Cardiac fibroblast (primary cell): ENCODE measurements around the gene RAPGEF1.

ENCODE experiments used
- DNase-seq, 2 donors: peaks; one replicate each; pipeline versions ENCODE4 v3.0.0 to v3.0.0-alpha.2; 2010; ENCODE audit warnings: low read depth in 2 of 2
- H3K4me3 ChIP-seq, 2 donors: replicated peaks in 1 of 2; 1 replicate in 1 of 2; 2 replicates in 1 of 2; pipeline ENCODE4 v1.5.1; 2011; ENCODE audit warnings: low read depth in 2 of 2, low read length in 2 of 2, mild to moderate bottlenecking in 2 of 2, moderate library complexity in 1 of 2
- TF ChIP-seq, protein P1 (sequence below): IDR thresholded peaks from one replicate; pipeline ENCODE4 v1.5.1; 2011; ENCODE audit warnings: low read depth, mild to moderate bottlenecking, low read length, inconsistent platforms

Gene RAPGEF1

DNA sequence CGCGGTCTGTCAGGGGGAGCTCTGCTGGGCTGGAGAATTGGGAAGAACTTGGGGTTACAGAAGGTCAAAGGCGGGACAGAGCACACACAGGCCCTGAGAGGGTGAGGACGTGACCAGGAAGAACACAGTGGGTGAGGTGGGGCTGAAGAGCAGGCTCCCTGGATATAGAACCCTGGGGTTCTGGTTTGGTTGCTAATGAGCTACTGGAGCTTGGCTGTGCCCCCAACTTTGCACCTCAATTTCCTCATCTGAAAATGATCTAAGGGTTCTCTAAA lies 110.7 kb downstream of the RAPGEF1 start:
- no peak for DNase-seq
- no peak overlapping the region for H3K4me3 ChIP-seq
- TF ChIP-seq, protein P1, sequence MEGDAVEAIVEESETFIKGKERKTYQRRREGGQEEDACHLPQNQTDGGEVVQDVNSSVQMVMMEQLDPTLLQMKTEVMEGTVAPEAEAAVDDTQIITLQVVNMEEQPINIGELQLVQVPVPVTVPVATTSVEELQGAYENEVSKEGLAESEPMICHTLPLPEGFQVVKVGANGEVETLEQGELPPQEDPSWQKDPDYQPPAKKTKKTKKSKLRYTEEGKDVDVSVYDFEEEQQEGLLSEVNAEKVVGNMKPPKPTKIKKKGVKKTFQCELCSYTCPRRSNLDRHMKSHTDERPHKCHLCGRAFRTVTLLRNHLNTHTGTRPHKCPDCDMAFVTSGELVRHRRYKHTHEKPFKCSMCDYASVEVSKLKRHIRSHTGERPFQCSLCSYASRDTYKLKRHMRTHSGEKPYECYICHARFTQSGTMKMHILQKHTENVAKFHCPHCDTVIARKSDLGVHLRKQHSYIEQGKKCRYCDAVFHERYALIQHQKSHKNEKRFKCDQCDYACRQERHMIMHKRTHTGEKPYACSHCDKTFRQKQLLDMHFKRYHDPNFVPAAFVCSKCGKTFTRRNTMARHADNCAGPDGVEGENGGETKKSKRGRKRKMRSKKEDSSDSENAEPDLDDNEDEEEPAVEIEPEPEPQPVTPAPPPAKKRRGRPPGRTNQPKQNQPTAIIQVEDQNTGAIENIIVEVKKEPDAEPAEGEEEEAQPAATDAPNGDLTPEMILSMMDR = no peak

DNA sequence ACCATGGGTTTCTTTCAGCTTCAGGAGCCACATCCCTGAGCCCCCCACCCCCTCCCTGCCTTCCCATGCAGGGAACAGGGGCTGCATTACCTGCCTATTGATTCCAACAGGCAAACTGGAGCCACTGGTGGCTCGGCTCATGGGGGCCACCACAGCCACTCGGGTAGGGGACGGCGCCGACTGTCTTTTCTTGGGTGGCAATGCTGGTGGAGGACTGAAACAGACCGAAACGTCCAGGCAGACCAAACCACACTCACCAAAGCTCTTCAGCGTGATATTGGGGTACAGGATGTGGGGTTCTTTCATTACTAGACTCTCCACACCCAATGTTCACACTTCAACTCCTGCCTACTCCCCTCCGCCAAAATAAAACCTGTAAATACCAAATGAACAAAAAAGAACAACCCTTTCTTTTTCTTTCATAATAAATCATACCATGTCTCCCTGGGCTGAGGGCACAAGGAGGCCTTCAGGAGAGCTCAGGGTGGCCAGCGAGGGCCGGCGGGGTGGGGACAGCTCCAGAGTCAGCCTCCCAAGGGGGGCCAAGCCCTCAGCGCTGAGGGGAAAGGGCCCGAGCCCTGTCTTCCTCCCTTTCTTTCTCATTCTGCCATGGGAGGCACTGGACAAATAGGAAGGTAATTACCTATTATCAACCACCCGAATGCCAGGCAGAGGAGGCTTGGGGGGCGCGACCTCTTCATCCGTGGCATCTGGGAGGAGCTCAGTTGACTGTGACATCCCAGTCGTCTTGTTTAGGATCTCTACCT lies 111.2 kb downstream of the RAPGEF1 start:
- H3K4me3 ChIP-seq = no peak overlapping the region
- TF ChIP-seq, protein P1 = no peak
- no peak for DNase-seq

DNA sequence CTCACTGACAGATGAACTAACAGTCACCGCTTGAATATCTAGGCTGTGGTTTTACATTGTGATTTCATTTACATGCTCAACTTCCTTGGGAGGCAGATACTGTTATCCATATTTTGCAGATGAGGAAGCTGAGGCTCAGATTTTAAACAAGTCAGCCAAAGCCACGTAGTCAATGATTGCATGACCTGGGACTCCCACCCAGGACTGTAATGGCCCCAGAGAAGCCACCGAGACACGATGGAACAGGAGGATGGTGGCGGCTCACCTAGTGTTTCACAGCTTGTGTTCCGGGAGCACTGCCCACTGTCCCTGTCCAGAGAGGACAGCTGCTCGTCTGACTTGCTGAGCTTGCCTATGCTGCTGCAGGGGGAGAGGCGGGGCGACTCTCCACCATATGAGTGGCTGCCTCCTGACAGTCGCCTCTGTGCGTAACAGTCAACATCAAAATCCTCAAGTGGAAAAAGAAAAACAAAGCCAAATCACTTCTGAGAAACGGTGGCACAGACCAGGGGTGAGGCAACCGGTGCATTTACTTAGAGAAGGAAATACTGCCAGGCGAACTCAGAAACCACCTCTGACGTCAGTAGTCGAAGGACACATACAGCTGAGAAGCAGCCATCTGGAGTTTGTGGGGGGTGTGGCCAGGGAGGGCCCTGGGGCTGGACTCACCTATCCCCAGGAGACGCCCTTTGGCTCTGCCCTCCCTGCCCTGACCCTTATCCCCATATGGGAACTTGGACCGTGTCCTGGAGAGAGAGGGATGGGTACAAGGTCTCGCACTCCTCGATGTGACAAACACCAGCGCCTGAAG lies 112.0 kb downstream of the RAPGEF1 start:
- TF ChIP-seq, protein P1 = no peak
- DNase-seq = peak; percentile 38 to 67
- no peak overlapping the region for H3K4me3 ChIP-seq

DNA sequence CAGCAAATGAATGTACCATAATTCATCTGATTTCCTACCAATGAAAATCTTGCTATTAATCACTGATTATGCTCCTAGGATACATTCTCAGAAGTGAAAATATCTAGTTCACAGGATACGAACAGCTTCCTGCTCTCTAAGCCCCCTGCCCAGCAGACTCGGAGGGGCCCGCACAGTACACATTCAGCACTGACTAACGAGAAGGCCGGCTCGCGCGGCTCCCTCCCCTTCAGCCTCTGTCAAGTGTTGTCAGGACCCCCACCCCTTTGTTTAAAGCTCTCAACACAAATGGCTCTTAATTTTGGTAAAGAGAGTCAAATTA lies 112.6 kb downstream of the RAPGEF1 start:
- DNase-seq = no peak
- TF ChIP-seq, protein P1 = no peak
- H3K4me3 ChIP-seq = no peak overlapping the region

DNA sequence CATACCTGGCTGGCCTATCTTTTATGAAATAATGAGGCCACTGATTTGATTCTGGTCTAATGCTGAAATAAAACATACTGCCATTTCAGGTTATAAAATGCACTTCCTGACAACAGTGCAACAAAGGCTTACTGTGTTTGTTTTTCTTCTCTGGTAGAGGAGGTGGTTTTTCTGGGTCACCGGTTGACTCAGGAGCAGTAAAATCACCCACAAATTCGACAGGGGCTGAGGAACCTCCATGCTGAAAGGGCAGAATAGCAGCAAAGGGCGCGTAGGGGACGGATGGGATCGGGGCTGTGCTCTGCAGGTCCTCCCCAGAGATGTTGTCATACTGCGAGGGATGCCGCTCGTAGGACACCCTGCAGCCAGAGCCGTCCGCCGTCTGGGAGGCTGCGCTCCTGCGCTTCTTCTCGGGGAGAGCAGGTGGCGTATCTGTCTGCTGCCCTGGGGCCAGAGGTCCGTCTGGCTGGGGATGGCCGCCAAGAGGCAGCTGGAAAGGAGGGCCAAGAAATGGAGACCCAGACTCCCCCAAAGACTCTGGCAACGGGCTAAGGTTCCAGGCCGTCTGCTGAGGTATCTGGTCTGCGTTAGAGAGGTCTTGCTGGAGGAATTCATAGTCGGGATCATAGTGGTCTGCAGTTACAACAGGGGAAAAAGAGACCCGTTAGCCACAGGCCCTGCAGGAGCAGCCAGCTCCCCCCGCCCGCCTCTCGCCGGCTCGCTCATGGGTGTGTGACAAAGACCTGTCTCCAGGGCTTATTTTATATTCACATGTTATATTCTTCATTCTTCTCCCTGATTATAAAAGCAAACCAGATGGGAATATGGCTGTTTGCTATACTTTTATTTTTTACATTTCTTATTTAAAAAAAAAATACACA lies 113.8 kb downstream of the RAPGEF1 start:
- no peak overlapping the region for H3K4me3 ChIP-seq
- no peak for DNase-seq
- TF ChIP-seq, protein P1 = no peak

DNA sequence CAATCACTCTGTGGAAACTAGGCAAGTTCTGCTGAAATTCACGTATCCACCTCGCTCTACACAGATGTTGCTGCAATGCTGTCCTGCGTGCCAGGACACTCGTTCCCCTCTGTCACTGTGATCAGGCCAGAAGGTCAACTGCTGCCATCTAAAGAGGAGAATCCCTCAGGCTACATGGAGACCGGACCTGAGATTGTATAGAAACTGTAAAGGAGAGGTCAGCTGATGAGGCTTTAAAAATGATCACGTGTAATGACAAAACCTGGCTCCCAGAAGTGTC lies 114.4 kb downstream of the RAPGEF1 start:
- no peak for DNase-seq
- H3K4me3 ChIP-seq = no peak overlapping the region
- TF ChIP-seq, protein P1 = no peak
